Esophagus squamous epithelium (tissue), 4 donors: ENCODE measurements around the gene DHX15.

Experiments used
- CTCF ChIP-seq, 6 experiments: fragments of 450-650 bp in 4 of 6; fragments of 200-600 bp in 2 of 6; sonication (generic) in 2 of 6; IDR thresholded peaks; one replicate each; pipeline ENCODE4 v1.5.1; 2016 to 2019; ENCODE audit warnings: antibody characterized with exemption in 6 of 6, mild to moderate bottlenecking in 4 of 6, moderate library complexity in 4 of 6
- POLR2A ChIP-seq, 4 donors: fragments of 450-650 bp; IDR thresholded peaks; one replicate each; pipeline ENCODE4 v1.6.1; 2017; ENCODE audit warnings: antibody characterized with exemption in 4 of 4, mild to moderate bottlenecking in 4 of 4, moderate library complexity in 3 of 4

GRCh38 chr4:24603343-24603742 lies 19.0 kb upstream of the DHX15 start:
- TF ChIP-seq CTCF (IDR thresholded peaks at IDR 0.05) (no peak), POLR2A (IDR thresholded peaks at IDR 0.05) (no peak)
